ENCODE measurements around the gene CASP7.
A peak's percentile ranks its signal among the peaks of the same experiment; 100 is the strongest.

CASP7 gene

GRCh38 chr10:113712755-113713639 lies 33.3 kb downstream of the CASP7 start:
- DNase-seq = no peak

GRCh38 chr10:113713640-113713982 lies 33.9 kb downstream of the CASP7 start:
- DNase-seq = no peak

DNA sequence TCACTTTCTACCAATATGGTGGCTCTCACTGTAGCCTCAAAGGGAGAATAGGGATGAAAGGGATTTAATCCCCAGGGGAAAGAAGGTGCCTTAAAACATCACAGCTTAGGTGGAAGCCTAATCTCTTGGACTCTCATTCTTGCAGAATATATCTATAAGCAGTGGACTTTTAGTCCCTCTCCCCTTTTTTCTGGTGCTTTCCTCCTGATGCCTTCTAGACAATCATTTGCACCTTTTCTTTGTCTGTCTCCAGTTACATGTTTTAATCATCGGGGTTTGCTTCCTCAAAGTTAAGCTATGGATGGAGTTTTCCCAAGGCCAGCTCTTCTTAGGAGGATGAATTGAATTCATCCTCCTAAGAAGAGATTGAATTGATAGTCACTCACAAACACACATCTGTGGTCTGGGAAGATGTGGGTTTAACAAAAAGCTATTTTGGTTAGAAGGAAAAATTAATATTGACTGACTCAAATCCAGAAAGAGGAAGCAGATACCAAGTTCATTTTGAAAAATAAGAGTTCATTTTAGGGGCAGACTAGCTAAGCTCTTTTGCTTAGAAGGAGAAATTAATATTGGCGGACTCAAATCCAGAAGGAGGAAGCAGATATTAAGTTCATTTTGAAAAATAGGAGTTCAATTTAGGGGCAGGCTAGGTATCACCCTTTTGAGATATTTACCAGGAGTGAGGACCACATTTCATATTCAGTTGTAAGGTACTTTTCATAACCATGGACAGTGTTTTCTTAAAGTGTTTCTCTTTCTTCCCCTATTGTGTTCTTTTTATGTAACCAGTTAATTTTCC lies 36.6 kb downstream of the CASP7 start:
- no peak for DNase-seq

- no peak for DNase-seq
These were observed 39.5 kb downstream of the CASP7 start for GRCh38 chr10:113718969-113719822.

GRCh38 chr10:113720386-113720785 lies 40.7 kb downstream of the CASP7 start:
- DNase-seq = no peak

DNA sequence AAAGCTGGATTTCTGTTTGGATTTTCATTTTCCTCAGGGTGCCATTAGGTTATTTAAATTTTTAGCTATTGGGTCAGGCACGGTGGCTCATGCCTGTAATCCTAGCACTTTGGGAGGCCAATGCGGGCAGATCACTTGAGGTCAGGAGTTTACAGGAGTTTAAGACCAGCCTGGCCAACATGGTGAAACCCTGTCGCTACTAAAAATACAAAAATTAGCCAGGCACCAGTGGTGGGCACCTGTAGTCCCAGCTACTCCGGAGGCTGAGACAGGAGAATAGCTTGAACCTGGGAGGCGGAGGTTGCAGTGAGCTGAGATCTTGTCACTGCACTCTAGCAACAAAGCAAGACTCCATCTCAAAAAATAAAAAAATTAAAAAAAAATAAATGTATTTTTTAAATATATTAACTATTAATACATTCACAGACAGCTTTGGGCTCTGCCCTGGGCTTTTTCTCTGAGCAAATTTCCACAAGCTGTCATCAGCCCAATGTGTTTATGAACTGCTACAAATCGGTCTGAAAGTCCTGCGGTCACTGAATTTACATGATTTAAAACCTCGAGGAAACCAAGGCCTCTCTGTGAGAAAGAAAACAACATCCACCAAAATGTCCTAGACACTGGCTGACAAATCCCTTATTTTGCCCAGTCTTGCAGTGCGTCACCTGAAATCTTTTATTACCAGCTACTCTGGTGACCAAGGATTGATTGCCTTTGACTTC lies 52.6 kb downstream of the CASP7 start:
- DNase-seq = no peak

GRCh38 chr10:113732966-113733365 lies 53.3 kb downstream of the CASP7 start:
- no peak for DNase-seq

DNA sequence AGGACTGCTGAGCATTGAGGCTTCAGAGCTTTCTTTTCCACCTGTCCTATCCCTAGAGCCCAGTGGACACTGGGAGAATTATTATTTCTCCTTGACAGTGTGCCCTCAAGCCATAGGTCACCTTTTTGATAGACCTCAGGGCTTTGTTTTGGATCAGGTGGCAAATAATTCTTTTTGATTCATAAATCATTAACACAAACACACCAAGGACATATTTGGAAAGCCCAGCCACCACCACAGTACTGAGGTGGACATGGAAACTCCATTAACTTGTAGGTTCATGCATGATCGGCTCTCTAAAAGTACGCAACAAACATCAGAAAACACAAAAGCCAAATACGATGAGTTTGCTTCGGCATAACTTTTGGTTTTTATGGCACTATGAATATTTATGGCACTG lies 53.9 kb downstream of the CASP7 start:
- no peak for DNase-seq

- DNase-seq = no peak
These were observed 56.2 kb downstream of the CASP7 start for GRCh38 chr10:113735913-113736312.

DNA sequence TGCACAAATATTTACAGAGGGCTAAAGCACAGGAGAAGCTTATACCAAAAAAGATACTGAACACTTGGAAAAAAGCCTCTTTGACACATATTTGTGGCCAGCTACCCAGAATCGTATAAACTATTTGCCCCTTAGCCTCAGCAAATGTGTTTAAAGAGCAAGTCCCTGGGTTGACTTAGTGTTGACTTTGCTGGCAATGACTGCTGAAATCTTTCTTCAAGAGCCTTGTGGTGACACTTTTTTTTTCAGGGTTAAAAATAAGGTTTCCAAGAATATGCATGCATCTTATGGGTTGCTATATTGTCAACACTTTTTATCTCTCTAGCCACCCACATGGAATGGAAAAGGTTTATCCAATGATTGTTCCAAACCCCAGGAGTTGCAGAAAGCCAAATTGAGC lies 56.9 kb downstream of the CASP7 start:
- no peak for DNase-seq

DNA sequence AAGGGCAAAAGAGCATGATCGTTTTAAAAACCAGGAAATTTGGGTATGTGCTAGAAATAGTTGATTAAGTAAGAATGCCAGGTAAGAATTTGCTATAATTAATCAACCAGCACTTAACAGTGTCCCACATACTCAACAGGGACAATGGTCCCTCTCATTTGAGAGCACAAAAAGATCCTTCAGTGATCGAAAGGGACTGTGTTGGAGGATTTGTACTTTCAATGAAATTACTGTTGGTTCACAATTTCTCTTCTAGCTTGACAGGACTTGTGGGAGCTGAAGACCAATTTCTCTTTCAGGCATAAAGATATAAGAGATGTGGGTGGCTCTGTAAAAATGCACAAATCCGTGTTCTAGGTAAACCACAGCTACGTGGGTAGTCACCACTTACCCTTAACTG lies 59.3 kb downstream of the CASP7 start:
- no peak for DNase-seq

- no peak for DNase-seq
These were observed 59.9 kb downstream of the CASP7 start for GRCh38 chr10:113739577-113739976.

GRCh38 chr10:113740850-113741249 lies 61.1 kb downstream of the CASP7 start:
- no peak for DNase-seq

DNA sequence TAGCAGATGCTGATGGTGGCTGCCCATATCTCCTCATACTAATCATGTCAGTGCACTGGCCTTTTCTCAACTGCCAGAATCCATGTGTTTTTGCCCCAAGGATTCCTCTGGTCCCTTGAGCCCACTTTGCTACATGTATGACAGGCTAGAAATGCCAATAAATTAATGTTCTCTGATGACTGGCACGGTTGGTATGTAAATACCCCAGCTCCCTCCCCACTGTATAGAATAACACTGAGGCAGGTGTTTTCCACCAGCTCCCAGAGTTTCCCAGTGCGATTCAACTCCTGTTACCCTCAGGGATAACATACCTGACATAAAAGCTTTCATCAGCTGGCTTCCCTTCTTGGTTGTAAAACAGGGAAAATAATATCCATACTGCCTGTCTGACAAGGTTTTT lies 62.8 kb downstream of the CASP7 start:
- no peak for DNase-seq

DNA sequence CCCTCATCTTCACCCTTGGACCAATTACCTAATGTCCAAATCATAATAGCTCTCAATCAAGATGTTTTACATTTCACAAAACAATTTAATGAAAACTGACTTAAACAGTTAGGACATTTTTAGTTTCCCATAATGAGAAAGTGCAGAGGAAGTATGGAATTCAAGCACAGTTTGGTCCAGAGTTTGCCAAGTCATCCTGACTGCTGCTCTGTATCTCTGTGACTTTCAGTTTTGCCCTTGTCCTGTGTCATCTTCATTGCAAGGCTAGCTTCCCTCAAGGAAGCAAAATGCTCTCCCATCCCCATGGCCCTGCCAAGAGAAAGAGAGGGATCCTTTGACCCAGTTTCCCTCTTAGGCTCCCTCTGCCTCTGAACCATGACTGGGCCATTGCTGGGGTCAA lies 63.9 kb downstream of the CASP7 start:
- no peak for DNase-seq

DNA sequence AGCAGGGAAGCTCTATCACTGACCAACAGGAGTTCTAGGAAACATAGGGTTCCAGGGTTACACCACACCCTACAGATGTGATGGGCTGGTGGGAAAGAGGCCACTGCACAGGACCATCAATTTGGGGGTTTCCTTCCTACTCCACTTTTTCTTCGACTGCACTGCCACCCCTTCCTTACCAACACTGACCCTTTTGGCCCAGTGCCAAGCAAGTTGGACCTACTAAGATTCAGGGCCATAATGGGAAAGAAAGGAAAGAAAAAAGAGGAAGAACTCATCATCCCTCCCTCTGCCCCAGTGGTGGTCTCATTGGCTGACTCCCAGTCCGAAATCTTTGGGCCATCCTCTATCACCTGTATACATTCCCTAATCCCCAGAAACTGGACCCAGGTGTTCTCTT lies 65.7 kb downstream of the CASP7 start:
- DNase-seq = no peak

DNA sequence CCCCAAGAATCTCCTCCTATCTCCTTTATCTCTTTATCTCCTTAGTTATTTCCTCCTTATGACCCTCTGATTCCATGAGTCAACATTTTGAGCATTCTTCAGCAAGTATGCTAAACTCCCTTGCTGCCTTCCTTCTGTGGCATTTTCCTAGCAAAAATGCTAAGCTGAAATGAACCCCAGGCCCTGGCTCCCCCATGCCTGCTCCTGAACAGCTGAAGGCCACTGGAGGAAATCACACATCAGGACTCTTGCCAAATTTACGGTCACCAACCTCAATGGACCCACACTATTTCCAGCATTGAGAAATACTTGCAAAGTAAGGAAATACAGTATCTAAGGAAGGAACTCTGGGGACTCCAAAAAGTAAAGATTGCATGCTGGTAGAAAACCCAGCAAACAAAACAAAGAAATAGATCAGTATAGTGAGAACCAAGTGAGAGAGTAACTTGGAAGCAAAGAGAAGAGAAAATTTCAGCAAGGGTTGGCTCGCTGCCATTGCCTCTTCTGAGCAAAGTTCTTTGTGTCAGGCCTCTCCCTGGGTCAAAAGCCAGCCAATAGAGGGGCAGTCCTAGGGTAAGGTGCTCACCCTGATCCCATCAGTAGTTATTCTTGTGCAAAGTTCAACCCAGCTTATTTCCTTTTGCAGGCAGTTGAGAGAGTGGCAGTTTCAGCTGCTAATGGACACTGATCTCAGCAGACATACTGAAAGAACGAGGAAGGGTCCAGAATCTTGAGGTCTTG lies 66.7 kb downstream of the CASP7 start:
- DNase-seq = peak; percentile 26

DNA sequence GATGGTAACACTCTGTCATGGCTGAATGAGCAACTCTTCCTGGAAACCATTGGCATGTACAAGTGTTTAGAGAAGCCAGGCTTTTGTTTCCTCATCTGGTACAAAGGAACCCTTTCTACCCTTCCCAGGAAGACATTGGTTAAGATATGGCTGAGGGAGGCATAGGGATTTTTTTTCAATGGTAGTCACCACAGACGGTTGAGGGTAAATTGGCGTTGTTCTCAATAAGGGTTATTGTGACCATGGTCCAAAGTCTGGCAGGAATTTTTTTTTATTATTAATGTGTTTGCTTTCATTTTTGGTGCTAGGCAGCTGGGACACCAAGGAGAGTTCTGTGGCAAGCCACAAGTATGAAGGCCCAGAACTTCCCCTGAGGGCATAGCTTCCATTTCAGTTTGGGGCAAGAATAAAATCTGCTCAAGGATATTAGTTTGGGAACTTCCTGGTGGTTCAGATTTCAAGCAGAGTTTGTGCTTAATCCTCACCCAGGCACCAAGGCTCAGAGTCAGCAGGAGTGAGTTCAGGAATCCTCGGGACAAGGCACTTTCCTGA lies 71.5 kb downstream of the CASP7 start, which contains the start of gene PLEKHS1:
TSS of gene PLEKHS1 (plus strand) at position 502 of the 552 bp plus-strand sequence. CDS start 3,596 bp downstream, outside the sequence.
- no peak for DNase-seq

- DNase-seq = no peak
These were observed 72.8 kb downstream of the CASP7 start for GRCh38 chr10:113752553-113752952.

DNA sequence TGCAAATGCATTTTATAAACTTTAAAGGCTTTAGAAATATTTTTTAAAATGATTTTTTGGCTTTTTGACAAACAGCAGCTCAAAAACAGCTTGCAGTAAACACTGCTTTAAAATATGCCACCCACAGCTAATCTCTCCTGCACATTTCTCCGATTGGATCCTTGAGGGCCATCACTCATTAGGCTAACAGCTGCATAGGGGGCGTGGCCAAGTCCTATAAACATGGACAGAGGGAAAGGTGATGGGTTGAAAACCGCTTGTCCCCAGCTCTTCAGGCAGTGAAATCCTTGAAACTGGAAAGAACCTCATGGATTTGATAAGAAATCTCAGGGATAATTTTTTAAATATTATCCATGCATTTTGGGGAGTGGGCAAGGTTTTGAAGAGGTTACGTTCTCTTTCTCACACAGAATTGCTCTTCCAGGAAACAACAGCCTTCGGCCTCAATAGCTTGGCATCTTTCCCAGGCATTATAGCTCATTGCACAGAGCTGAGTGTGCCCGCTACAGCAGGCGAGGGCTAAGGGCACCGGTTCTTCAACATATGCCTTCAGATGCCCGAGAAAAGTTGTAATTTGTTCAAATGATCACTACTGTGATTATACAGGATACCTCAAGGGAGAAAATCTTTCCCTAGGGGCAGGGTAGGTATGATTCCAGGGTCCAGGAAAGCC lies 73.4 kb downstream of the CASP7 start:
- DNase-seq = no peak

DNA sequence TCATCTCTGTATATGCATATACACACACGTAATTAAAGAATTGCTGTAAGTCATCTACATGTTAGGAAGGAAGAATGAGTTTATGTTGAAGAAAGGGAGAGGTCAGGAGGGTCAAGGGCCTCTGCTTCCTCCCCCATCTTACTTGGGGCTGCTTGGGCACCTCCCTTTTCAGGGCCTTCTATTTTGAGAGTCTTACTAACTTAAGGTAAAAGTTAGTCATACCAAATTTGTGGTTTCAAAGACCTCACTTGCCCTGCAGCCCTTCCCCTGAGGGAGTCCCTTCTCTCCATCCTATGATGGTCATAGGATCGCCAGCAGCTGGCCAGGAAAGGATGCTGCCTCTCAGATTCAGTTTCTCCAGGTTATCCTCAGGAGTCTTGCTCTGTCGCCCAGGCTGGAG lies 74.4 kb downstream of the CASP7 start:
- DNase-seq = no peak
